Sigmoid colon (tissue), 7 donors: ENCODE data around the gene CEP170B. TPM values are rescaled to one million over a fixed set of nuclear protein-coding genes. Genes with fewer than 3 reads are reported as not detected.

Experiments
- DNase-seq: peaks from one replicate; pipeline ENCODE4 v3.0.0-alpha.2; 2019
- H3K27ac ChIP-seq, 4 donors: fragments of 200-600 bp; sonication (generic); one replicate each; pipeline ENCODE4 v1.5.1; 2016 to 2019; ENCODE audit warnings: mild to moderate bottlenecking in 1 of 4
- H3K27me3 ChIP-seq, 3 donors: fragments of 200-600 bp; sonication (generic); one replicate each; pipeline ENCODE4 v1.5.1; 2019; ENCODE audit warnings: mild to moderate bottlenecking in 1 of 3
- H3K36me3 ChIP-seq, 4 donors: fragments of 200-600 bp; sonication (generic); one replicate each; pipeline ENCODE4 v1.5.1; 2016 to 2019
- H3K4me1 ChIP-seq, 4 donors: fragments of 200-600 bp; sonication (generic); one replicate each; pipeline ENCODE4 v1.5.1; 2017 to 2019
- H3K4me3 ChIP-seq, 4 donors: fragments of 200-600 bp; sonication (generic); one replicate each; pipeline ENCODE4 v1.5.1; 2017 to 2019; ENCODE audit warnings: mild to moderate bottlenecking in 2 of 4, moderate library complexity in 1 of 4
- H3K9me3 ChIP-seq, 4 donors: fragments of 200-600 bp in 3 of 4; sonication (generic) in 3 of 4; one replicate each; pipeline versions ENCODE4 v1.5.1 to v1.6.1; 2013 to 2019
- EP300 ChIP-seq, 4 donors: sonication (generic); formaldehyde crosslinking; IDR thresholded peaks; one replicate each; pipeline ENCODE4 v1.6.1; 2017; ENCODE audit warnings: antibody characterized with exemption in 4 of 4
- POLR2A ChIP-seq, 2 donors: fragments of 450-650 bp; IDR thresholded peaks; one replicate each; pipeline ENCODE4 v1.6.1; 2016; ENCODE audit warnings: antibody characterized with exemption in 2 of 2, mild to moderate bottlenecking in 2 of 2, moderate library complexity in 2 of 2
- POLR2AphosphoS5 ChIP-seq, 4 donors: sonication (generic); formaldehyde crosslinking; IDR thresholded peaks; one replicate each; pipeline ENCODE4 v1.6.1; 2017; ENCODE audit warnings: antibody characterized with exemption in 4 of 4
- WGBS, 2 donors: extraction: QIAGEN DNeasy Blood & Tissue Kit; methylation state at CpG; one replicate each; pipeline ENCODE4 v1.1.7; 2013; 5-methylcytosine and 5-hydroxymethylcytosine counted together
- intact Hi-C: fragments of 100-400 bp; cut with DNase I; formaldehyde crosslinking; loops from one replicate; pipeline ENCODE4 v1.15.1; 2023
- polyA plus RNA-seq, 3 donors: library from polyadenylated mRNA; stranded (reverse); fragments of 200-250 nt; gene quantifications; one replicate each; pipeline ENCODE4 v1.2.3, GENCODE V29; 2013
- total RNA-seq, 4 donors: library from RNA; depleted of rRNA; stranded (reverse); fragments of >200 nt; gene quantifications; one replicate each; pipeline ENCODE4 v1.1.0, GENCODE V29; 2016
- TF ChIP-seq, protein P1 (sequence below), 4 experiments: fragments of 450-650 bp in 3 of 4; fragments of 200-600 bp in 1 of 4; IDR thresholded peaks; one replicate each; pipeline ENCODE4 v1.5.1; 2016 to 2019; ENCODE audit warnings: antibody characterized with exemption in 4 of 4, mild to moderate bottlenecking in 3 of 4, moderate library complexity in 2 of 4
- donor health status: healthy with polysubstance abuse.
- donor health status: Bipolar disorder and iron deficiency.
- donor health status: healthy.

The CEP170B gene
- total and polyA plus RNA-seq, 7 donors: 5.4 to 60.0 (median 14.9) TPM

DNA sequence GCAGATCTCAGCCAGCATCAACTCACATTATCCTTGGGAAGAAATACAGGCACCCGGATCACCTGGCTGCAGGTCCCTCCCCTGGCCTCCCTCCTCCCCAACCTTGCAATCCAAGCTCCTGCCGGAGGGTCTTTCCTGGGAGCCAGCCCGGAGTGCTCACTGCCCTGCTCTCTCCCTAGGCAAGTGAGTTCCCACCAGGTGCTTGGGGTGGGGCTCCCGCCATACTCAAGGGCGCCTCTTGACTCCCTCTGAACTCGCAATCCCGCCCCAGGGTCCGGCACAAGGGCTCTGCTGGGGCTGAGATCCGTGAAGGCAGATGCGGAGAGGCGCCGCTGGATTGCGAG, 1.2 kb upstream of the CEP170B start:
- Histone ChIP-seq H3K27me3 (peaks cover 0 to 9% (median 0%) of the 10 kb centered on the region in 3 donors), H3K4me3 (peak overlapping the region in 1 of 4 donors; percentile 57), H3K9me3 (no peaks in the 10 kb centered on the region), H3K36me3 (no peaks in the 10 kb centered on the region), H3K4me1 (peaks cover 0 to 33% (median 26%) of the 10 kb centered on the region in 4 donors), H3K27ac (no peak overlapping the region)
- intact Hi-C loops: loop anchor here (2.0 kb wide), 1 partner anchor 37 kb away; no protein-coding TSS in a partner anchor
- peak; percentile 66 for DNase-seq
- no peak for TF ChIP-seq EP300 (IDR thresholded peaks at IDR 0.05)
- no peak for TF ChIP-seq POLR2A (IDR thresholded peaks at IDR 0.05)
- TF ChIP-seq, protein P1, sequence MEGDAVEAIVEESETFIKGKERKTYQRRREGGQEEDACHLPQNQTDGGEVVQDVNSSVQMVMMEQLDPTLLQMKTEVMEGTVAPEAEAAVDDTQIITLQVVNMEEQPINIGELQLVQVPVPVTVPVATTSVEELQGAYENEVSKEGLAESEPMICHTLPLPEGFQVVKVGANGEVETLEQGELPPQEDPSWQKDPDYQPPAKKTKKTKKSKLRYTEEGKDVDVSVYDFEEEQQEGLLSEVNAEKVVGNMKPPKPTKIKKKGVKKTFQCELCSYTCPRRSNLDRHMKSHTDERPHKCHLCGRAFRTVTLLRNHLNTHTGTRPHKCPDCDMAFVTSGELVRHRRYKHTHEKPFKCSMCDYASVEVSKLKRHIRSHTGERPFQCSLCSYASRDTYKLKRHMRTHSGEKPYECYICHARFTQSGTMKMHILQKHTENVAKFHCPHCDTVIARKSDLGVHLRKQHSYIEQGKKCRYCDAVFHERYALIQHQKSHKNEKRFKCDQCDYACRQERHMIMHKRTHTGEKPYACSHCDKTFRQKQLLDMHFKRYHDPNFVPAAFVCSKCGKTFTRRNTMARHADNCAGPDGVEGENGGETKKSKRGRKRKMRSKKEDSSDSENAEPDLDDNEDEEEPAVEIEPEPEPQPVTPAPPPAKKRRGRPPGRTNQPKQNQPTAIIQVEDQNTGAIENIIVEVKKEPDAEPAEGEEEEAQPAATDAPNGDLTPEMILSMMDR (IDR thresholded peaks at IDR 0.05): no peak
- TF ChIP-seq POLR2AphosphoS5 (IDR thresholded peaks at IDR 0.05): no peak
- WGBS, 2 donors: 3 to 6% methylated on average over 13 of the region's 13 CpGs

DNA sequence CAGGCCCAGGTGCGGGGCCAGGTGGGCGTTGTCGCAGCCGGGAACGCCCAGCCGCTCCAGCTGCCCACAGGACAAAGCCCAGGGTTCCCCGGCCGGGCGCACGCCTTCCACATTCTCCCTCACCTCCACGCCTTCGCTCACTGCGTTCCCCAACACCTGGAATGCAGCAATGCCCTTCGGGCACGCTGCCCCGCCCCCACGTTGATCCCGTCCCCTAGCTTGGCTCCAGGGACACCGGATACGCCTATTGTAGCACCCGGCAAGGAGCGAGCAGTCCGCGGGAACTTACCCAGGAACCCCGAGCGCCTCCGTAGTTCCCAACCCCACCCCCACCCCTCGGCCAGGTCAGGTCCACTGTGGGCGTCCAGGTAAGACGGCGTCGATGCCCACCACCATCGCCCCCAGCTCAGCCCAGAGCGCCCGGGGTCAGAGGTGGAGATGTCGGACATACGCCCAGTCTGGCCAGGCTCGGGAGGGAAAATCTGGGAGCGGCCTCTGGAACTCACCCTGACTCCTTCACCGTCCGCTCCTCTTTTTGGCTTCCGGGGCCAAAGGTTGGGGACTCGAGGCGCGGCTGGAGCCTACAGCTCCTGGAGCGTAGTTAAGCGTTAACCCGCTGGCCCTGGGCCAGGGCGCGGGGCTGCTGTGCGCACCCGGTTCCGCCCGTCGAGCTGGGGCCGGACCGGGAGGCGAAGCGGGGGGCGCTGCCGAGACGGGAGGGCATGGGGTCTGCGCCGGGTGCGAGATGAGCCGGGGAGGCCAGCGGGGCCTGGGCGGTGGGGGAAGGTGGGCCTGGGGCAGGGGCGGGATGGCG, 594 bp upstream of the CEP170B start:
- intact Hi-C loops: loop anchor here (2.0 to 5.0 kb wide), 2 partner anchors 38 to 97 kb away; no protein-coding TSS in a partner anchor
- peaks cover 0 to 3% (median 2%) of the 10 kb centered on the region in 4 donors for H3K36me3 ChIP-seq
- H3K9me3 ChIP-seq: no peaks in the 10 kb centered on the region
- peak overlapping the region in 2 of 4 donors; percentile 39 to 61 for H3K27ac ChIP-seq
- peak; percentile 74 for DNase-seq
- H3K4me3 ChIP-seq: peak overlapping the region; percentile 48 to 89 (median 68)
- no peak for TF ChIP-seq POLR2A (IDR thresholded peaks at IDR 0.05)
- no peak for TF ChIP-seq EP300 (IDR thresholded peaks at IDR 0.05)
- TF ChIP-seq, protein P1 (IDR thresholded peaks at IDR 0.05): no peak
- TF ChIP-seq POLR2AphosphoS5 (IDR thresholded peaks at IDR 0.05): no peak
- peaks cover 0 to 9% (median 0%) of the 10 kb centered on the region in 3 donors for H3K27me3 ChIP-seq
- H3K4me1 ChIP-seq: peaks cover 0 to 33% (median 26%) of the 10 kb centered on the region in 4 donors
- 1 to 3% methylated on average over 70 of the region's 70 CpGs for WGBS, 2 donors

DNA sequence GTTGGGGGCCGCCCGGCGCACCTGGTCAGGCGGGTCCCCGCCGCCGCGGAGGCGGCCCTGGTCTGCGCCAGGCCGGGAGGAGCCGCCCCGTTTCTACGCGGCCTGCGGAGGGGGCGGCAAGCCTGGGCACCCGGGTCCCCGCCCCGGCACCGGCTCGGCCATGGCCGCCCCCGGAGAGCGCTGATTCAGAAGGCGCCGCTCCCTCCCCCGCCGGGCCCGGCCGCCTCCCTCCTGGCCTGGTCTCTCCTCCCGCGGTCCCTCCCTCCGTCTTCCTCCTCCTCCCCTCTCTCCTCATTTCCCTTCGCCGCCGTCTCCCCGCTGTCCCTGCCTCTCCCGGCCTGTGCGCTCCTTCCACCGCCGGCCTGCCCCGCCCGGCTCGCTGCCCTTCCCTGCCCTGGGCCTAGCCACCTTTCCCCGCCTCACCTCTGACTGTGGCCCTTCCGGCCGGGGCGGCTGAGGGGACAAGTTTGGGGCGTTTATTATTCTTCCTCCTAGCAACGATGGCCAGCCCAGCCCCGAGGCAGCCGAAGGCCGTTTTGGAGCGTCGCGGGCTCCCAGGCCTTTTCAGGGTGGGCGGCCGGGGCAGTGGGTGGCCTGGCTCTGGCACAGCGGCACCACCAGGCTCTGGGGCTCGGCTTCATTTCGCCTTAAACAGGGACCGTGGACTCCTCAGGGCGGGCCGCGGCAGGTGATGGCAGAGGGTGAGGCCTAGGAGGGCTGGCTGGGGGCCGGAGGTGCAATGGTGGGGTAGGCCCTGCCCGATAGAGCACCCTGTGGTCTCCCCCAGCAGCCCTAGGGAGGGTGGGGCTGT, 768 bp downstream of the CEP170B start:
- H3K27me3 ChIP-seq: peaks cover 0 to 9% (median 0%) of the 10 kb centered on the region in 3 donors
- peaks cover 0 to 35% (median 26%) of the 10 kb centered on the region in 4 donors for H3K4me1 ChIP-seq
- TF ChIP-seq EP300 (IDR thresholded peaks at IDR 0.05) (no peak), POLR2AphosphoS5 (IDR thresholded peaks at IDR 0.05) (peak in 2 of 4 donors; percentile 11 to 44), POLR2A (IDR thresholded peaks at IDR 0.05) (peak in 1 of 2 donors; percentile 24)
- TF ChIP-seq, protein P1 (IDR thresholded peaks at IDR 0.05): no peak
- intact Hi-C loops: loop anchor here (2.0 to 5.0 kb wide), 2 partner anchors 39 to 99 kb away; no protein-coding TSS in a partner anchor
- peak; percentile 85 for DNase-seq
- H3K27ac ChIP-seq: peak overlapping the region; percentile 67 to 80 (median 75)
- H3K36me3 ChIP-seq: peaks cover 0 to 9% (median 2%) of the 10 kb centered on the region in 4 donors
- no peaks in the 10 kb centered on the region for H3K9me3 ChIP-seq
- WGBS, 2 donors: 3 to 9% methylated on average over 68 of the region's 68 CpGs
- H3K4me3 ChIP-seq: peak overlapping the region; percentile 57 to 89 (median 71)

DNA sequence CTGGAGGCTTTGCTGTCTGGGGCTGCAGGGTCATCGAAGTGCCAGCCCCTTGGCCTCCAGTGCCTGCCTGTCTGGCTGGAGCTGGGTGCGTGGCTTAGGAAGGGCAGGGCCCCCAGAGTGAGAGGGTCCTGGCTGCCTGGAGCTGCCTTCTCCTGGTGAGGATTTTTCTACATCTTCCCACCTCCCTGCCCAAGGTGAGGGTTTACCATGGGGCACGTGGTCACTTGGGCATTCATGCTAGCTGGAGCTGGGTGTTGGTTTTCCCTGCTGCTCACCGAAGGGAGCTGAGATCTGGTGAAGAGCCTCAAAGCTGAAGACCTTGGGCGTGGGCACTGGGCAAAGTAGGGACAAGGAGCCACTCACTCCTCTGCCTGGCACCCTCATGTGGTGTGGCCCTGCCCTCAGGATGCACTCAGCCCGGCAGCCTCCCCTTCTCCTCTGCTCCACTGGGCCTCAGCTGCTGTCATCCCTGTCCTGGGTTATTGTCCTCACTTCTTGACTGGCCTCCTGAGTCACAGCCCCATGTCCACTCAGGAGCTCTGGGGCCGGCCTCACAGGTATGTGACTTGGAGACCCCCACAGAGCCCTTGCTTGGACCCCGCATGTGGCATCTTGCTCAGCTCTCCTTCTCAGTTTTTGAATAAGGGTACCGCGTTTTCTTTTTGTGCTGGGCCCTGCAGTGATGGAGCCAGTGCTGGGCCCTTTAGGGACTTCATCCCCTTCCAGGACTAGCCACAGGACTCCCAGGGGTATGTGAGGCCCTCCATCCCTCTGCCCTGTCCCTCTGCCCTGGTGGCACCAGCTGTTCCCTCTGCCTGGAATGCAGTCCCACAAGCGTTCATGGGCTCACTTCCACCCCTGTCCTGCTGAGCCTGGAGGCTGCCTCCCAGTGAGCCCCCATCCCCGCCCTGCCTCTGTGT, 1.6 kb downstream of the CEP170B start:
- DNase-seq: peak; percentile 55
- H3K9me3 ChIP-seq: no peaks in the 10 kb centered on the region
- peak overlapping the region; percentile 67 to 80 (median 75) for H3K27ac ChIP-seq
- TF ChIP-seq, protein P1 (IDR thresholded peaks at IDR 0.05): no peak
- TF ChIP-seq POLR2AphosphoS5 (IDR thresholded peaks at IDR 0.05) (no peak), EP300 (IDR thresholded peaks at IDR 0.05) (no peak), POLR2A (IDR thresholded peaks at IDR 0.05) (no peak)
- H3K4me1 ChIP-seq: peaks cover 0 to 40% (median 26%) of the 10 kb centered on the region in 4 donors
- H3K27me3 ChIP-seq: peaks cover 0 to 9% (median 0%) of the 10 kb centered on the region in 3 donors
- WGBS, 2 donors: 63 to 85% methylated on average over 12 of the region's 12 CpGs
- peaks cover 0 to 9% (median 2%) of the 10 kb centered on the region in 4 donors for H3K36me3 ChIP-seq
- intact Hi-C loops: loop anchor here (5.0 kb wide), 1 partner anchor 99 kb away; no protein-coding TSS in a partner anchor
- peak overlapping the region; percentile 57 to 89 (median 71) for H3K4me3 ChIP-seq
